Measurements from ENCODE around the gene AP2A1.

GRCh38 chr19:49749055-49749716 is 17.6 kb upstream of the AP2A1 start:
- no peak for TF ChIP-seq CTCF (IDR thresholded peaks at IDR 0.05)
- no peak for TF ChIP-seq POLR2A (IDR thresholded peaks at IDR 0.05)
- TF ChIP-seq EP300 (IDR thresholded peaks at IDR 0.05): no peak
